Measurements from ENCODE around the gene SNRNP200.

DNA sequence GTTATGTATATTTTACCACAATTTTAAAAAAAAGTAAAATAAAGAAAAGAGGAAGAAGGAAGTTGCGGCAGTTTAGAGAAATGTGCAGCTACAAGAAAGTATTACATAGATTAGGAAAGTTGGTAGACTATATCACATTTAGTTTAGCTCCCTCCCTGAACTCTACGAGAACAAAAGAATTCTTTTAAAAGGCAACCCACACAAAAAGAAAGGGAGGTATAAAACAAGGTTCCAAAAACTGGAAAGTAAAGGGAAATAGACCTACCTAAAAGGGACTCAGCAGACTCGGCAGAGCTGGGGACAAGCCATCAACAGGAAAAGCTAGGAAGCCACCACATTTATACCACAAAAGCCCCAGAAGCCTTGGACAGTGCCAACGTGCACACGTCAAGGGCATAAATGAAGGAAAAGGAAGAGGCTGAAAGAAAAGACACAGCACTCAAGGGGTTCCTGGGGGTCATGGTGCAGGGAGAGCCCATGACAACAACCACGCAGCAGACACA, 48.7 kb downstream of the SNRNP200 start:
- TF ChIP-seq, protein P1, sequence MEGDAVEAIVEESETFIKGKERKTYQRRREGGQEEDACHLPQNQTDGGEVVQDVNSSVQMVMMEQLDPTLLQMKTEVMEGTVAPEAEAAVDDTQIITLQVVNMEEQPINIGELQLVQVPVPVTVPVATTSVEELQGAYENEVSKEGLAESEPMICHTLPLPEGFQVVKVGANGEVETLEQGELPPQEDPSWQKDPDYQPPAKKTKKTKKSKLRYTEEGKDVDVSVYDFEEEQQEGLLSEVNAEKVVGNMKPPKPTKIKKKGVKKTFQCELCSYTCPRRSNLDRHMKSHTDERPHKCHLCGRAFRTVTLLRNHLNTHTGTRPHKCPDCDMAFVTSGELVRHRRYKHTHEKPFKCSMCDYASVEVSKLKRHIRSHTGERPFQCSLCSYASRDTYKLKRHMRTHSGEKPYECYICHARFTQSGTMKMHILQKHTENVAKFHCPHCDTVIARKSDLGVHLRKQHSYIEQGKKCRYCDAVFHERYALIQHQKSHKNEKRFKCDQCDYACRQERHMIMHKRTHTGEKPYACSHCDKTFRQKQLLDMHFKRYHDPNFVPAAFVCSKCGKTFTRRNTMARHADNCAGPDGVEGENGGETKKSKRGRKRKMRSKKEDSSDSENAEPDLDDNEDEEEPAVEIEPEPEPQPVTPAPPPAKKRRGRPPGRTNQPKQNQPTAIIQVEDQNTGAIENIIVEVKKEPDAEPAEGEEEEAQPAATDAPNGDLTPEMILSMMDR (IDR thresholded peaks at IDR 0.05; ENCODE audit: insufficient read depth, low read length) = no peak
- TF ChIP-seq SPI1 (IDR thresholded peaks at IDR 0.05; ENCODE audit: borderline replicate concordance, low read depth) (0 out of 2 replicates have a peak, but pooled peaks have one; percentile 53), POLR2AphosphoS5 (IDR thresholded peaks at IDR 0.05; ENCODE audit: low read depth) (0 out of 2 replicates have a peak, but pooled peaks have one; percentile 21)
- TF ChIP-seq, protein P2, sequence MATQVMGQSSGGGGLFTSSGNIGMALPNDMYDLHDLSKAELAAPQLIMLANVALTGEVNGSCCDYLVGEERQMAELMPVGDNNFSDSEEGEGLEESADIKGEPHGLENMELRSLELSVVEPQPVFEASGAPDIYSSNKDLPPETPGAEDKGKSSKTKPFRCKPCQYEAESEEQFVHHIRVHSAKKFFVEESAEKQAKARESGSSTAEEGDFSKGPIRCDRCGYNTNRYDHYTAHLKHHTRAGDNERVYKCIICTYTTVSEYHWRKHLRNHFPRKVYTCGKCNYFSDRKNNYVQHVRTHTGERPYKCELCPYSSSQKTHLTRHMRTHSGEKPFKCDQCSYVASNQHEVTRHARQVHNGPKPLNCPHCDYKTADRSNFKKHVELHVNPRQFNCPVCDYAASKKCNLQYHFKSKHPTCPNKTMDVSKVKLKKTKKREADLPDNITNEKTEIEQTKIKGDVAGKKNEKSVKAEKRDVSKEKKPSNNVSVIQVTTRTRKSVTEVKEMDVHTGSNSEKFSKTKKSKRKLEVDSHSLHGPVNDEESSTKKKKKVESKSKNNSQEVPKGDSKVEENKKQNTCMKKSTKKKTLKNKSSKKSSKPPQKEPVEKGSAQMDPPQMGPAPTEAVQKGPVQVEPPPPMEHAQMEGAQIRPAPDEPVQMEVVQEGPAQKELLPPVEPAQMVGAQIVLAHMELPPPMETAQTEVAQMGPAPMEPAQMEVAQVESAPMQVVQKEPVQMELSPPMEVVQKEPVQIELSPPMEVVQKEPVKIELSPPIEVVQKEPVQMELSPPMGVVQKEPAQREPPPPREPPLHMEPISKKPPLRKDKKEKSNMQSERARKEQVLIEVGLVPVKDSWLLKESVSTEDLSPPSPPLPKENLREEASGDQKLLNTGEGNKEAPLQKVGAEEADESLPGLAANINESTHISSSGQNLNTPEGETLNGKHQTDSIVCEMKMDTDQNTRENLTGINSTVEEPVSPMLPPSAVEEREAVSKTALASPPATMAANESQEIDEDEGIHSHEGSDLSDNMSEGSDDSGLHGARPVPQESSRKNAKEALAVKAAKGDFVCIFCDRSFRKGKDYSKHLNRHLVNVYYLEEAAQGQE (IDR thresholded peaks at IDR 0.05; ENCODE audit: insufficient replicate concordance, low read depth) = no peak

Data from HL-60 (cell line).